Stimulated activated memory B cell treated with anti-CD40 and anti-IgM and Interleukin-4, amounts not matched to agents 10 μg/mL and 1 μg/mL and 100 μg/mL, for 72 hours (primary cell): ENCODE measurements around the gene PRIM2.
"Not testable (repeated sequence)": the region's sequence is repeated elsewhere in the genome, so short reads cannot be mapped to it uniquely, and the experiment has no call there.

ENCODE experiments used
- ATAC-seq: fragments of 150-1000 bp; cut with Tn5 transposase; 2 replicates; pipeline ENCODE4 v1.10.0; 2021
- H3K27ac Mint-ChIP-seq: one replicate; pipeline ENCODE4 v1.8.0; 2022; ENCODE audit warnings: mild to moderate bottlenecking, mixed read lengths
- H3K27me3 Mint-ChIP-seq: one replicate; pipeline ENCODE4 v1.8.0; 2022; ENCODE audit warnings: mixed read lengths
- H3K36me3 Mint-ChIP-seq: one replicate; pipeline ENCODE4 v1.8.0; 2022; ENCODE audit warnings: mixed read lengths
- H3K4me1 Mint-ChIP-seq: one replicate; pipeline ENCODE4 v1.8.0; 2022; ENCODE audit warnings: mixed read lengths
- H3K4me3 Mint-ChIP-seq: one replicate; pipeline ENCODE4 v1.8.0; 2022; ENCODE audit warnings: mild to moderate bottlenecking, moderate library complexity, mixed read lengths
- H3K9me3 Mint-ChIP-seq: one replicate; pipeline ENCODE4 v1.8.0; 2022; ENCODE audit warnings: mixed read lengths

Gene PRIM2

GRCh38 chr6:57442133-57442532, 124.7 kb downstream of the PRIM2 start:
- not testable (repeated sequence) for H3K27me3 Mint-ChIP-seq, H3K4me3 Mint-ChIP-seq, H3K4me1 Mint-ChIP-seq, H3K9me3 Mint-ChIP-seq, H3K27ac Mint-ChIP-seq, ATAC-seq
- peaks cover 10% of the 10 kb centered on the region for H3K36me3 Mint-ChIP-seq

GRCh38 chr6:57443181-57443580, 125.8 kb downstream of the PRIM2 start:
- H3K4me3 Mint-ChIP-seq, H3K4me1 Mint-ChIP-seq, H3K27ac Mint-ChIP-seq, H3K9me3 Mint-ChIP-seq, ATAC-seq, H3K27me3 Mint-ChIP-seq: not testable (repeated sequence)
- peaks cover 10% of the 10 kb centered on the region for H3K36me3 Mint-ChIP-seq

GRCh38 chr6:57444787-57445186, 127.4 kb downstream of the PRIM2 start:
- ATAC-seq, H3K27ac Mint-ChIP-seq, H3K4me3 Mint-ChIP-seq, H3K4me1 Mint-ChIP-seq, H3K9me3 Mint-ChIP-seq, H3K27me3 Mint-ChIP-seq: not testable (repeated sequence)
- H3K36me3 Mint-ChIP-seq = peaks cover 10% of the 10 kb centered on the region

- not testable (repeated sequence) for H3K4me1 Mint-ChIP-seq, H3K27me3 Mint-ChIP-seq, H3K27ac Mint-ChIP-seq, ATAC-seq, H3K4me3 Mint-ChIP-seq, H3K9me3 Mint-ChIP-seq
- peaks cover 10% of the 10 kb centered on the region for H3K36me3 Mint-ChIP-seq
Observed at GRCh38 chr6:57445379-57445778, 127.9 kb downstream of the PRIM2 start.

GRCh38 chr6:57445790-57446468, 128.5 kb downstream of the PRIM2 start:
- H3K4me3 Mint-ChIP-seq, H3K4me1 Mint-ChIP-seq, H3K27ac Mint-ChIP-seq, ATAC-seq, H3K27me3 Mint-ChIP-seq, H3K9me3 Mint-ChIP-seq: not testable (repeated sequence)
- peaks cover 10% of the 10 kb centered on the region for H3K36me3 Mint-ChIP-seq

GRCh38 chr6:57449496-57450066, 132.2 kb downstream of the PRIM2 start:
- H3K36me3 Mint-ChIP-seq = peaks cover 11% of the 10 kb centered on the region
- H3K9me3 Mint-ChIP-seq, H3K27me3 Mint-ChIP-seq, ATAC-seq, H3K4me1 Mint-ChIP-seq, H3K4me3 Mint-ChIP-seq, H3K27ac Mint-ChIP-seq: not testable (repeated sequence)

- H3K27me3 Mint-ChIP-seq, H3K27ac Mint-ChIP-seq, ATAC-seq: not testable (repeated sequence)
Observed at GRCh38 chr6:57459781-57460180, 142.4 kb downstream of the PRIM2 start.

GRCh38 chr6:57461022-57461421, 143.6 kb downstream of the PRIM2 start:
- H3K4me1 Mint-ChIP-seq, H3K9me3 Mint-ChIP-seq, H3K27me3 Mint-ChIP-seq, H3K27ac Mint-ChIP-seq, ATAC-seq, H3K4me3 Mint-ChIP-seq: not testable (repeated sequence)
- H3K36me3 Mint-ChIP-seq = peaks cover 33% of the 10 kb centered on the region

More at GRCh38 chr6:57459781-57460180, 142.4 kb downstream of the PRIM2 start:
- H3K4me3 Mint-ChIP-seq, H3K9me3 Mint-ChIP-seq, H3K4me1 Mint-ChIP-seq: not testable (repeated sequence)
- H3K36me3 Mint-ChIP-seq = peaks cover 33% of the 10 kb centered on the region

- H3K9me3 Mint-ChIP-seq, H3K27me3 Mint-ChIP-seq, H3K27ac Mint-ChIP-seq, ATAC-seq, H3K4me1 Mint-ChIP-seq, H3K4me3 Mint-ChIP-seq: not testable (repeated sequence)
- peaks cover 18% of the 10 kb centered on the region for H3K36me3 Mint-ChIP-seq
Observed at GRCh38 chr6:57463809-57464208, 146.4 kb downstream of the PRIM2 start.

GRCh38 chr6:57465968-57466367, 148.5 kb downstream of the PRIM2 start:
- not testable (repeated sequence) for H3K4me3 Mint-ChIP-seq, H3K27me3 Mint-ChIP-seq, H3K4me1 Mint-ChIP-seq, ATAC-seq, H3K27ac Mint-ChIP-seq, H3K9me3 Mint-ChIP-seq
- H3K36me3 Mint-ChIP-seq = peaks cover 13% of the 10 kb centered on the region

- no peaks in the 10 kb centered on the region for H3K27me3 Mint-ChIP-seq
- no peak for ATAC-seq
- H3K4me3 Mint-ChIP-seq = no peak overlapping the region
- H3K36me3 Mint-ChIP-seq = peaks cover 8% of the 10 kb centered on the region
- no peak overlapping the region for H3K27ac Mint-ChIP-seq
- H3K4me1 Mint-ChIP-seq = no peaks in the 10 kb centered on the region
- no peaks in the 10 kb centered on the region for H3K9me3 Mint-ChIP-seq
Observed at GRCh38 chr6:57469072-57469471, 151.6 kb downstream of the PRIM2 start.

- H3K4me3 Mint-ChIP-seq, H3K4me1 Mint-ChIP-seq, H3K9me3 Mint-ChIP-seq, H3K27ac Mint-ChIP-seq, ATAC-seq, H3K27me3 Mint-ChIP-seq, H3K36me3 Mint-ChIP-seq: not testable (repeated sequence)
Observed at GRCh38 chr6:57470148-57470547, 152.7 kb downstream of the PRIM2 start.

GRCh38 chr6:57471314-57471864, 154.0 kb downstream of the PRIM2 start:
- not testable (repeated sequence) for H3K4me1 Mint-ChIP-seq, ATAC-seq, H3K27ac Mint-ChIP-seq, H3K9me3 Mint-ChIP-seq, H3K27me3 Mint-ChIP-seq, H3K36me3 Mint-ChIP-seq, H3K4me3 Mint-ChIP-seq

GRCh38 chr6:57472861-57473362, 155.5 kb downstream of the PRIM2 start:
- H3K9me3 Mint-ChIP-seq, H3K4me3 Mint-ChIP-seq, H3K36me3 Mint-ChIP-seq, H3K27ac Mint-ChIP-seq, H3K27me3 Mint-ChIP-seq, H3K4me1 Mint-ChIP-seq, ATAC-seq: not testable (repeated sequence)

GRCh38 chr6:57474862-57475475, 157.5 kb downstream of the PRIM2 start:
- H3K4me3 Mint-ChIP-seq, H3K27me3 Mint-ChIP-seq, H3K27ac Mint-ChIP-seq, H3K4me1 Mint-ChIP-seq, H3K36me3 Mint-ChIP-seq, ATAC-seq, H3K9me3 Mint-ChIP-seq: not testable (repeated sequence)

GRCh38 chr6:57475656-57476055, 158.2 kb downstream of the PRIM2 start:
- H3K4me3 Mint-ChIP-seq, H3K36me3 Mint-ChIP-seq, H3K9me3 Mint-ChIP-seq, H3K27ac Mint-ChIP-seq, H3K27me3 Mint-ChIP-seq, H3K4me1 Mint-ChIP-seq, ATAC-seq: not testable (repeated sequence)
